GM15510 (cell line): ENCODE data around the gene LAMC3.

ENCODE experiments used
- POLR2A ChIP-seq: IDR thresholded peaks from 3 replicates; pipeline ENCODE4 v1.6.1; 2011; ENCODE audit warnings: borderline replicate concordance; ENCODE audit not compliant: insufficient read length; ENCODE audit errors: extremely low read depth

Gene LAMC3

GRCh38 chr9:131008909-131009618, at the start of gene LAMC3:
LAMC3 (plus strand) TSS chr9:131009174; CDS start chr9:131009215, 41 bp downstream.
- TF ChIP-seq POLR2A: no peak

GRCh38 chr9:130959809-130960334, 49.1 kb upstream of the LAMC3 start:
- TF ChIP-seq POLR2A: no peak

- TF ChIP-seq POLR2A: no peak
These were observed 48.2 kb upstream of the LAMC3 start for GRCh38 chr9:130960522-130961378.

GRCh38 chr9:130961511-130962300, 47.3 kb upstream of the LAMC3 start:
- no peak for TF ChIP-seq POLR2A

GRCh38 chr9:130962418-130963316, 46.3 kb upstream of the LAMC3 start:
- no peak for TF ChIP-seq POLR2A

- TF ChIP-seq POLR2A: no peak
These were observed 45.6 kb upstream of the LAMC3 start for GRCh38 chr9:130963337-130963908.

- TF ChIP-seq POLR2A: no peak
These were observed 45.1 kb upstream of the LAMC3 start for GRCh38 chr9:130963916-130964315.

GRCh38 chr9:130965680-130966079, 43.3 kb upstream of the LAMC3 start:
- TF ChIP-seq POLR2A: no peak

- no peak for TF ChIP-seq POLR2A
These were observed 38.9 kb upstream of the LAMC3 start for GRCh38 chr9:130970052-130970451.

- TF ChIP-seq POLR2A: no peak
These were observed 38.1 kb upstream of the LAMC3 start for GRCh38 chr9:130970855-130971254.

GRCh38 chr9:130971294-130971849, 37.6 kb upstream of the LAMC3 start:
- no peak for TF ChIP-seq POLR2A

- no peak for TF ChIP-seq POLR2A
These were observed 36.6 kb upstream of the LAMC3 start for GRCh38 chr9:130972277-130972956.
